Fibroblast of skin of scalp (primary cell): ENCODE measurements around the gene ACHE.

Experiments used
- DNase-seq: peaks from one replicate; pipeline ENCODE4 v3.0.0-alpha.2; 2013

The ACHE gene

GRCh38 chr7:100896732-100897608 lies 1.3 kb upstream of the ACHE start:
- DNase-seq: no peak

GRCh38 chr7:100895956-100896731 lies 456 bp upstream of the ACHE start:
- DNase-seq: no peak

- DNase-seq: no peak
Measured at GRCh38 chr7:100894860-100895700, 608 bp downstream of the ACHE start.

GRCh38 chr7:100893910-100894721 lies 1.6 kb downstream of the ACHE start:
- no peak for DNase-seq

- no peak for DNase-seq
Measured at GRCh38 chr7:100893318-100893895, 2.3 kb downstream of the ACHE start.

GRCh38 chr7:100892364-100893317 lies 3.0 kb downstream of the ACHE start:
- no peak for DNase-seq

GRCh38 chr7:100891568-100892247 lies 4.0 kb downstream of the ACHE start:
- DNase-seq: no peak

- DNase-seq: no peak
Measured at GRCh38 chr7:100890653-100891567, 4.8 kb downstream of the ACHE start.

- no peak for DNase-seq
Measured at GRCh38 chr7:100888988-100889750, 6.5 kb downstream of the ACHE start, which contains the start of gene UFSP1. UFSP1 (minus strand) TSS chr7:100889715; CDS start chr7:100889271, 444 bp downstream.

- DNase-seq: no peak
Measured at GRCh38 chr7:100888291-100888987, 7.2 kb downstream of the ACHE start.

GRCh38 chr7:100887516-100888290 lies 8.0 kb downstream of the ACHE start:
- no peak for DNase-seq

- DNase-seq: no peak
Measured at GRCh38 chr7:100886936-100887515, 8.7 kb downstream of the ACHE start.

- DNase-seq: no peak
Measured at GRCh38 chr7:100886142-100886935, 9.3 kb downstream of the ACHE start.

- DNase-seq: no peak
Measured at GRCh38 chr7:100885440-100886141, 10.1 kb downstream of the ACHE start.
